Measurements from ENCODE around the gene ELOVL2. TPM values are rescaled to one million over a fixed set of nuclear protein-coding genes. Genes with fewer than 3 reads are reported as not detected.
"Not testable (repeated sequence)": the region's sequence is repeated elsewhere in the genome, so short reads cannot be mapped to it uniquely, and the experiment has no call there.

The ELOVL2 gene
- polyA plus RNA-seq (ENCODE audit: insufficient read length in 3 of 3), result 1 to 10 TPM; 8.2 to 9.0 (median 8.5) TPM

- DNase-seq (ENCODE audit: low read depth in 3 of 3, low spot score in 2 of 3), result peak in 1 of 3 donors; percentile 33
Observed at GRCh38 chr6:11043961-11044711, at the start of gene ELOVL2. Gene ELOVL2 (minus strand): TSS chr6:11044305. CDS start chr6:11044230, 75 bp downstream.

GRCh38 chr6:11093376-11093625 lies 49.2 kb upstream of the ELOVL2 start:
- no peak for DNase-seq (ENCODE audit: low read depth in 3 of 3, low spot score in 2 of 3)

- no peak for DNase-seq (ENCODE audit: low read depth in 3 of 3, low spot score in 2 of 3)
Observed at GRCh38 chr6:11092668-11093375, 48.7 kb upstream of the ELOVL2 start.

- not testable (repeated sequence) for DNase-seq (ENCODE audit: low read depth in 3 of 3, low spot score in 2 of 3)
Observed at GRCh38 chr6:11091141-11091540, 47.0 kb upstream of the ELOVL2 start.

GRCh38 chr6:11089695-11090094 lies 45.6 kb upstream of the ELOVL2 start:
- DNase-seq (ENCODE audit: low read depth in 3 of 3, low spot score in 2 of 3), result no peak

- DNase-seq (ENCODE audit: low read depth in 3 of 3, low spot score in 2 of 3), result not testable (repeated sequence)
Observed at GRCh38 chr6:11087141-11087812, 43.2 kb upstream of the ELOVL2 start.

- no peak for DNase-seq (ENCODE audit: low read depth in 3 of 3, low spot score in 2 of 3)
Observed at GRCh38 chr6:11085758-11086435, 41.8 kb upstream of the ELOVL2 start.

- DNase-seq (ENCODE audit: low read depth in 3 of 3, low spot score in 2 of 3), result no peak
Observed at GRCh38 chr6:11083956-11084355, 39.9 kb upstream of the ELOVL2 start.

- no peak for DNase-seq (ENCODE audit: low read depth in 3 of 3, low spot score in 2 of 3)
Observed at GRCh38 chr6:11083491-11083890, 39.4 kb upstream of the ELOVL2 start.

- DNase-seq (ENCODE audit: low read depth in 3 of 3, low spot score in 2 of 3), result no peak
Observed at GRCh38 chr6:11080296-11080695, 36.2 kb upstream of the ELOVL2 start.

- DNase-seq (ENCODE audit: low read depth in 3 of 3, low spot score in 2 of 3), result no peak
Observed at GRCh38 chr6:11078266-11078665, 34.2 kb upstream of the ELOVL2 start.

- no peak for DNase-seq (ENCODE audit: low read depth in 3 of 3, low spot score in 2 of 3)
Observed at GRCh38 chr6:11076540-11076939, 32.4 kb upstream of the ELOVL2 start.

- no peak for DNase-seq (ENCODE audit: low read depth in 3 of 3, low spot score in 2 of 3)
Observed at GRCh38 chr6:11072101-11072500, 28.0 kb upstream of the ELOVL2 start.

GRCh38 chr6:11069760-11070159 lies 25.7 kb upstream of the ELOVL2 start:
- DNase-seq (ENCODE audit: low read depth in 3 of 3, low spot score in 2 of 3), result no peak

GRCh38 chr6:11067348-11067747 lies 23.2 kb upstream of the ELOVL2 start:
- DNase-seq (ENCODE audit: low read depth in 3 of 3, low spot score in 2 of 3), result no peak

GRCh38 chr6:11066505-11067347 lies 22.6 kb upstream of the ELOVL2 start:
- no peak for DNase-seq (ENCODE audit: low read depth in 3 of 3, low spot score in 2 of 3)

GRCh38 chr6:11065436-11066202 lies 21.5 kb upstream of the ELOVL2 start:
- no peak for DNase-seq (ENCODE audit: low read depth in 3 of 3, low spot score in 2 of 3)

- no peak for DNase-seq (ENCODE audit: low read depth in 3 of 3, low spot score in 2 of 3)
Observed at GRCh38 chr6:11064836-11065235, 20.7 kb upstream of the ELOVL2 start.

GRCh38 chr6:11062715-11063114 lies 18.6 kb upstream of the ELOVL2 start:
- DNase-seq (ENCODE audit: low read depth in 3 of 3, low spot score in 2 of 3), result no peak

GRCh38 chr6:11062083-11062482 lies 18.0 kb upstream of the ELOVL2 start:
- no peak for DNase-seq (ENCODE audit: low read depth in 3 of 3, low spot score in 2 of 3)
